Stomach (tissue), 4 donors: Measurements from ENCODE around the gene SH3BP4.

Experiments used
- CTCF ChIP-seq, 7 experiments: fragments of 450-650 bp in 4 of 7; fragments of 200-600 bp in 3 of 7; sonication (generic) in 3 of 7; IDR thresholded peaks; one replicate each; pipeline ENCODE4 v1.5.1; 2016 to 2019; ENCODE audit warnings: antibody characterized with exemption in 7 of 7, control low read depth in 2 of 7, mild to moderate bottlenecking in 1 of 7
- POLR2A ChIP-seq, 4 donors: fragments of 450-650 bp; IDR thresholded peaks; one replicate each; pipeline ENCODE4 v1.6.1; 2016; ENCODE audit warnings: antibody characterized with exemption in 4 of 4, control low read depth in 2 of 4, mild to moderate bottlenecking in 1 of 4, moderate library complexity in 1 of 4

- no peak for TF ChIP-seq POLR2A (IDR thresholded peaks at IDR 0.05)
- TF ChIP-seq CTCF (IDR thresholded peaks at IDR 0.05): no peak
Measured at GRCh38 chr2:235053651-235054050, 101.8 kb downstream of the SH3BP4 start.
